ENCODE measurements around the gene CTTNBP2NL.

The CTTNBP2NL gene

GRCh38 chr1:112359961-112360767 is 35.9 kb upstream of the CTTNBP2NL start:
- no peak for DNase-seq (ENCODE audit: low spot score)
- TF ChIP-seq CTCF (IDR thresholded peaks at IDR 0.05; ENCODE audit: extremely low read depth, missing control alignments), result no peak

GRCh38 chr1:112363636-112364035 is 32.4 kb upstream of the CTTNBP2NL start:
- TF ChIP-seq CTCF (IDR thresholded peaks at IDR 0.05; ENCODE audit: extremely low read depth, missing control alignments), result no peak
- no peak for DNase-seq (ENCODE audit: low spot score)

- no peak for TF ChIP-seq CTCF (IDR thresholded peaks at IDR 0.05; ENCODE audit: extremely low read depth, missing control alignments)
- no peak for DNase-seq (ENCODE audit: low spot score)
Observed at GRCh38 chr1:112368198-112368597, 27.8 kb upstream of the CTTNBP2NL start.

- peak; percentile 79 for DNase-seq (ENCODE audit: low spot score)
- TF ChIP-seq CTCF (IDR thresholded peaks at IDR 0.05; ENCODE audit: extremely low read depth, missing control alignments), result peak; percentile 99
Observed at GRCh38 chr1:112369392-112370285, 26.4 kb upstream of the CTTNBP2NL start.

- no peak for TF ChIP-seq CTCF (IDR thresholded peaks at IDR 0.05; ENCODE audit: extremely low read depth, missing control alignments)
- no peak for DNase-seq (ENCODE audit: low spot score)
Observed at GRCh38 chr1:112370996-112371395, 25.0 kb upstream of the CTTNBP2NL start.

GRCh38 chr1:112371775-112372174 is 24.2 kb upstream of the CTTNBP2NL start:
- no peak for TF ChIP-seq CTCF (IDR thresholded peaks at IDR 0.05; ENCODE audit: extremely low read depth, missing control alignments)
- no peak for DNase-seq (ENCODE audit: low spot score)

- no peak for TF ChIP-seq CTCF (IDR thresholded peaks at IDR 0.05; ENCODE audit: extremely low read depth, missing control alignments)
- DNase-seq (ENCODE audit: low spot score), result no peak
Observed at GRCh38 chr1:112373806-112374205, 22.2 kb upstream of the CTTNBP2NL start.
